Liver (tissue), 9 donors: Measurements from ENCODE around the gene RESF1. TPM values are rescaled to one million over a fixed set of nuclear protein-coding genes. Genes with fewer than 3 reads are reported as not detected.

Experiments
- DNase-seq: peaks from one replicate; pipeline ENCODE4 v3.0.0-alpha.2; 2017; ENCODE audit warnings: low spot score
- H3K27ac ChIP-seq, 2 donors: one replicate each; pipeline ENCODE4 v1.7.0; 2013; ENCODE audit warnings: inconsistent platforms in 2 of 2, low read length in 2 of 2, control low read depth in 1 of 2, low read depth in 1 of 2, mild to moderate bottlenecking in 1 of 2
- H3K27me3 ChIP-seq, 4 donors: one replicate each; pipeline versions ENCODE4 v1.6.1 to v1.7.0; 2013; ENCODE audit warnings: low read length in 3 of 4, inconsistent platforms in 1 of 4, mild to moderate bottlenecking in 1 of 4, moderate library complexity in 1 of 4; ENCODE audit not compliant: control insufficient read depth in 4 of 4, insufficient read depth in 4 of 4
- H3K36me3 ChIP-seq, 4 donors: one replicate each; pipeline versions ENCODE4 v1.6.1 to v1.7.0; 2013; ENCODE audit warnings: low read length in 3 of 4, mild to moderate bottlenecking in 3 of 4, low read depth in 1 of 4, moderate library complexity in 1 of 4; ENCODE audit not compliant: control insufficient read depth in 4 of 4, insufficient read depth in 3 of 4
- H3K4me1 ChIP-seq, 4 donors: one replicate each; pipeline versions ENCODE4 v1.6.1 to v1.7.0; 2013; ENCODE audit warnings: low read length in 3 of 4, mild to moderate bottlenecking in 3 of 4, moderate library complexity in 1 of 4; ENCODE audit not compliant: control insufficient read depth in 4 of 4, insufficient read depth in 4 of 4
- H3K4me3 ChIP-seq, 3 donors: one replicate each; pipeline versions ENCODE4 v1.6.1 to v1.7.0; 2013; ENCODE audit warnings: low read length in 3 of 3, control low read depth in 1 of 3, low read depth in 1 of 3, mild to moderate bottlenecking in 1 of 3
- H3K9ac ChIP-seq, 2 donors: one replicate each; pipeline ENCODE4 v1.7.0; 2013; ENCODE audit warnings: low read length in 2 of 2, mild to moderate bottlenecking in 2 of 2, moderate library complexity in 2 of 2, control low read depth in 1 of 2, low read depth in 1 of 2
- H3K9me3 ChIP-seq, 4 donors: one replicate each; pipeline versions ENCODE4 v1.6.1 to v1.7.0; 2013; ENCODE audit warnings: low read length in 3 of 4; ENCODE audit not compliant: control insufficient read depth in 4 of 4
- EGR1 ChIP-seq, 2 donors: IDR thresholded peaks; 2 replicates each; pipeline ENCODE4 v1.6.1; 2016 to 2018; ENCODE audit warnings: antibody characterized with exemption in 2 of 2, low read depth in 2 of 2
- FOXA1 ChIP-seq: IDR thresholded peaks from 2 replicates; pipeline ENCODE4 v1.6.1; 2016; ENCODE audit warnings: antibody characterized with exemption
- FOXA2 ChIP-seq: IDR thresholded peaks from 2 replicates; pipeline ENCODE4 v1.6.1; 2016; ENCODE audit warnings: antibody characterized with exemption
- JUND ChIP-seq, 2 donors: IDR thresholded peaks; 2 replicates each; pipeline ENCODE4 v1.6.1; 2016; ENCODE audit warnings: antibody characterized with exemption in 2 of 2
- RAD21 ChIP-seq, 2 donors: IDR thresholded peaks; 2 replicates each; pipeline ENCODE4 v1.6.1; 2016; ENCODE audit warnings: antibody characterized with exemption in 2 of 2, mild to moderate bottlenecking in 2 of 2
- SP1 ChIP-seq: IDR thresholded peaks from 2 replicates; pipeline ENCODE4 v1.6.1; 2018; ENCODE audit warnings: antibody characterized with exemption, mild to moderate bottlenecking
- YY1 ChIP-seq: IDR thresholded peaks from 2 replicates; pipeline ENCODE4 v1.6.1; 2016; ENCODE audit warnings: antibody characterized with exemption, mild to moderate bottlenecking
- WGBS: extraction: QIAGEN DNeasy Blood & Tissue Kit; methylation state at CpG from one replicate; pipeline ENCODE4 v1.1.7; 2013; 5-methylcytosine and 5-hydroxymethylcytosine counted together
- polyA plus RNA-seq, 2 donors: library from polyadenylated mRNA; stranded (reverse) in 1 of 2; unstranded in 1 of 2; fragments of 200-250 nt in 1 of 2; fragments of >200 nt in 1 of 2; fragmentation: Nextera tagmentation in 1 of 2; extraction: Ambion mirVana in 1 of 2; gene quantifications; one replicate each; pipeline versions ENCODE4 v1.2.1 to v1.2.3, GENCODE V29; 2013 to 2015
- total RNA-seq, 2 donors: library from RNA; depleted of rRNA; stranded (reverse); fragments of >200 nt; gene quantifications; one replicate each; pipeline ENCODE4 v1.2.3, GENCODE V29; 2014
- TF ChIP-seq, protein P1 (sequence below): IDR thresholded peaks from 2 replicates; pipeline ENCODE4 v1.6.1; 2016; ENCODE audit warnings: antibody characterized with exemption
- TF ChIP-seq, protein P2 (sequence below): fragments of 150-350 bp; IDR thresholded peaks from 2 replicates; pipeline ENCODE4 v1.5.1; 2017; ENCODE audit warnings: improper control_type of control experiment, low read depth, low read length; ENCODE audit not compliant: missing input control
- TF ChIP-seq, protein P3 (sequence below): IDR thresholded peaks from 2 replicates; pipeline ENCODE4 v1.6.1; 2016; ENCODE audit warnings: antibody characterized with exemption, mild to moderate bottlenecking
- TF ChIP-seq, protein P4 (sequence below): IDR thresholded peaks from 2 replicates; pipeline ENCODE4 v1.6.1; 2016; ENCODE audit warnings: antibody characterized with exemption
- donor health status: healthy.
- donor health status: healthy.
- donor health status: healthy.
- donor health status: healthy.
- donor health status: healthy.

Gene RESF1
- total and polyA plus RNA-seq, 4 donors, result 19.5 to 69.7 (median 37.2) TPM

DNA sequence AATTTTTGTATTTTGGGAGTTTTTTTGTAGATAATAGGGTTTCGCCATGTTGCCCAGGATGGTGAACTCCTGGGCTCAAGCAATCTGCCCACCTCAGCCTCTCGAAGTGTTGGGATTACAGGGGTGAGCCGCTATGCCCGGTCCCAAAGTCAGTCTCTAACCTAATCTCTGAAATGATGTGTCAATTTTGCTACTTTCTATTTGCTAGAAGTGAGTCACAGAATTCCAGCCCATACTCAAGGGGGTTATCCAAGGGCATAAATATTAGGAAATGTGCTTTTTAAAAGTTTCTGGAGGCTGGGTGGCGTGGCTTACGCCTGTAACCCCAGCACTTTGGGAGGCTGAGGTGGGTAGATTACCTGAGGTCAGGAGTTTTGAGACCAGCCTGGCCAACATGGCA, 40.5 kb downstream of the RESF1 start:
- no peaks in the 10 kb centered on the region for H3K4me1 ChIP-seq
- 97% methylated on average over 6 of the region's 6 CpGs for WGBS
- DNase-seq, result no peak
- H3K27ac ChIP-seq, result no peak overlapping the region
- H3K9me3 ChIP-seq, result no peaks in the 10 kb centered on the region
- peaks cover 16 to 34% (median 24%) of the 10 kb centered on the region in 4 donors for H3K36me3 ChIP-seq
- no peak overlapping the region for H3K9ac ChIP-seq
- no peaks in the 10 kb centered on the region for H3K27me3 ChIP-seq
- TF ChIP-seq, protein P1, sequence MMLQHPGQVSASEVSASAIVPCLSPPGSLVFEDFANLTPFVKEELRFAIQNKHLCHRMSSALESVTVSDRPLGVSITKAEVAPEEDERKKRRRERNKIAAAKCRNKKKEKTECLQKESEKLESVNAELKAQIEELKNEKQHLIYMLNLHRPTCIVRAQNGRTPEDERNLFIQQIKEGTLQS, result no peak
- TF ChIP-seq SP1, result no peak
- no peak overlapping the region for H3K4me3 ChIP-seq

DNA sequence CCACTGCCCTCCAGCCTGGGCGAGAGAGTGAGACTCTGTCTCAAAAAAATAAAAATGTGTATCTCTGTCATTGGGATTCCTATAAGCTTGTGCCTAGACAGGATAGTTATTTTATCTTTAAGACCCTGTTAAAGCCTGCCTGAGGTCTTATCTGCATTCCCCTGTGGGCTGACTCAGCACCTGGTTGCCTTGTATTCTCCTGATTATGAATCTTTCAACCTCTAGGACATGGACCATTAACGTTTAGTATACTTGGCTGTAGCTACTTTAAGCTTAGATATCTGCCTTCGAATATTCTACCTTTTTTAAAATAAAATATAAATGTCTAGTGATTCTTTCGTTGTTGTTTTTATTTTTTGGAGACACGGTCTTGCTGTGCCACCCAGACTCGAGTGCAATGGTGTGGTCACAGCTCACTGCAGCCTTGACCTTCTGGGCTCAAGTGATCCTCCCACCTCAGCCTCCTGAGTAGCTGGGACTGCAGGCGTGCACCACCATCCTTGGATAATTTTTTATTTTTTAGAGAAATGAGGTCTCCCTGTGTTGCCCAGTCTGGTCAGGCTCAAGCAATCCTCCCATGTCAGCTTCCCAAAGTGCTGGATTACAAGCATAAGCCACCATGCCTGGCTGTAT, 41.3 kb downstream of the RESF1 start:
- Histone ChIP-seq H3K36me3 (peaks cover 14 to 27% (median 24%) of the 10 kb centered on the region in 4 donors), H3K27ac (no peak overlapping the region), H3K9me3 (no peaks in the 10 kb centered on the region), H3K9ac (no peak overlapping the region), H3K4me3 (no peak overlapping the region), H3K27me3 (no peaks in the 10 kb centered on the region), H3K4me1 (no peaks in the 10 kb centered on the region)
- DNase-seq, result peak; percentile 56
- WGBS, result 95% methylated on average over 7 of the region's 7 CpGs
- TF ChIP-seq, protein P2, sequence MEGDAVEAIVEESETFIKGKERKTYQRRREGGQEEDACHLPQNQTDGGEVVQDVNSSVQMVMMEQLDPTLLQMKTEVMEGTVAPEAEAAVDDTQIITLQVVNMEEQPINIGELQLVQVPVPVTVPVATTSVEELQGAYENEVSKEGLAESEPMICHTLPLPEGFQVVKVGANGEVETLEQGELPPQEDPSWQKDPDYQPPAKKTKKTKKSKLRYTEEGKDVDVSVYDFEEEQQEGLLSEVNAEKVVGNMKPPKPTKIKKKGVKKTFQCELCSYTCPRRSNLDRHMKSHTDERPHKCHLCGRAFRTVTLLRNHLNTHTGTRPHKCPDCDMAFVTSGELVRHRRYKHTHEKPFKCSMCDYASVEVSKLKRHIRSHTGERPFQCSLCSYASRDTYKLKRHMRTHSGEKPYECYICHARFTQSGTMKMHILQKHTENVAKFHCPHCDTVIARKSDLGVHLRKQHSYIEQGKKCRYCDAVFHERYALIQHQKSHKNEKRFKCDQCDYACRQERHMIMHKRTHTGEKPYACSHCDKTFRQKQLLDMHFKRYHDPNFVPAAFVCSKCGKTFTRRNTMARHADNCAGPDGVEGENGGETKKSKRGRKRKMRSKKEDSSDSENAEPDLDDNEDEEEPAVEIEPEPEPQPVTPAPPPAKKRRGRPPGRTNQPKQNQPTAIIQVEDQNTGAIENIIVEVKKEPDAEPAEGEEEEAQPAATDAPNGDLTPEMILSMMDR, result no peak
- TF ChIP-seq, protein P3, sequence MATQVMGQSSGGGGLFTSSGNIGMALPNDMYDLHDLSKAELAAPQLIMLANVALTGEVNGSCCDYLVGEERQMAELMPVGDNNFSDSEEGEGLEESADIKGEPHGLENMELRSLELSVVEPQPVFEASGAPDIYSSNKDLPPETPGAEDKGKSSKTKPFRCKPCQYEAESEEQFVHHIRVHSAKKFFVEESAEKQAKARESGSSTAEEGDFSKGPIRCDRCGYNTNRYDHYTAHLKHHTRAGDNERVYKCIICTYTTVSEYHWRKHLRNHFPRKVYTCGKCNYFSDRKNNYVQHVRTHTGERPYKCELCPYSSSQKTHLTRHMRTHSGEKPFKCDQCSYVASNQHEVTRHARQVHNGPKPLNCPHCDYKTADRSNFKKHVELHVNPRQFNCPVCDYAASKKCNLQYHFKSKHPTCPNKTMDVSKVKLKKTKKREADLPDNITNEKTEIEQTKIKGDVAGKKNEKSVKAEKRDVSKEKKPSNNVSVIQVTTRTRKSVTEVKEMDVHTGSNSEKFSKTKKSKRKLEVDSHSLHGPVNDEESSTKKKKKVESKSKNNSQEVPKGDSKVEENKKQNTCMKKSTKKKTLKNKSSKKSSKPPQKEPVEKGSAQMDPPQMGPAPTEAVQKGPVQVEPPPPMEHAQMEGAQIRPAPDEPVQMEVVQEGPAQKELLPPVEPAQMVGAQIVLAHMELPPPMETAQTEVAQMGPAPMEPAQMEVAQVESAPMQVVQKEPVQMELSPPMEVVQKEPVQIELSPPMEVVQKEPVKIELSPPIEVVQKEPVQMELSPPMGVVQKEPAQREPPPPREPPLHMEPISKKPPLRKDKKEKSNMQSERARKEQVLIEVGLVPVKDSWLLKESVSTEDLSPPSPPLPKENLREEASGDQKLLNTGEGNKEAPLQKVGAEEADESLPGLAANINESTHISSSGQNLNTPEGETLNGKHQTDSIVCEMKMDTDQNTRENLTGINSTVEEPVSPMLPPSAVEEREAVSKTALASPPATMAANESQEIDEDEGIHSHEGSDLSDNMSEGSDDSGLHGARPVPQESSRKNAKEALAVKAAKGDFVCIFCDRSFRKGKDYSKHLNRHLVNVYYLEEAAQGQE, result no peak
- TF ChIP-seq FOXA2 (no peak), FOXA1 (no peak), JUND (IDR thresholded peaks at IDR 0.05) (no peak)
- TF ChIP-seq, protein P1, result no peak

DNA sequence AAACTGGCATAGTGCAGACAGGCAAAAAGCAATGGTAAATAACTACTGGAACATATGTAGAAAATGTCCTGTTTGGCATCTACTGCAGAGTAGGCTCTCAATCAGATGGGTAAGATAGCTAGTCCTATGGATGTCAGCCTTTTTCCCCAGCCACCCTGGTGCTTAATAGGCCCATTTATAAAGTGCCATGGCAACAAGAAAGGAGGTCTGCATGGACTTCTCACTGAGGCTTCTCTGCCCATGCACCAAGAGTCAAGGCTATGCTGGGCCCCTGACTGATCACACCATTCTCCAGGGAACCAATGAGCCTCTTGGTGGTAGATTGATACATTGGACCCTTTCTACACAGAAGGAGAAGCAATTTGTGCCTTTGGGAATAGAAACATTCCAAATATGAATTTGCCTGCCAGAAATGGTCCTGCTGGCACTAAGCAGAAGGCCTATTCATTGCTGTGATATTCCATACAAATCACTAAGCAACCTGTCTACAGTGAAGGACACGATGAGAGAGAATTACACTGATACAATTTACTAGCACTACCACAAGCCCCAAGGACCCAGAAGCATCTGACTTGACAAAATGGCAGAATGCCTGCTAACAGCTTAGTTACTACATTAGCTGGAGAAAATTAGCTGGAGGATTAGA, 43.8 kb downstream of the RESF1 start:
- Histone ChIP-seq H3K4me1 (no peaks in the 10 kb centered on the region), H3K36me3 (peaks cover 3 to 19% (median 12%) of the 10 kb centered on the region in 4 donors), H3K9ac (no peak overlapping the region), H3K9me3 (no peaks in the 10 kb centered on the region), H3K27me3 (no peaks in the 10 kb centered on the region), H3K4me3 (no peak overlapping the region), H3K27ac (no peak overlapping the region)
- TF ChIP-seq, protein P2, result no peak
- TF ChIP-seq JUND (IDR thresholded peaks at IDR 0.05) (no peak), RAD21 (IDR thresholded peaks at IDR 0.05) (no peak), EGR1 (IDR thresholded peaks at IDR 0.05; ENCODE audit: low read depth in 2 of 2) (no peak), YY1 (no peak), SP1 (no peak)
- TF ChIP-seq, protein P4, sequence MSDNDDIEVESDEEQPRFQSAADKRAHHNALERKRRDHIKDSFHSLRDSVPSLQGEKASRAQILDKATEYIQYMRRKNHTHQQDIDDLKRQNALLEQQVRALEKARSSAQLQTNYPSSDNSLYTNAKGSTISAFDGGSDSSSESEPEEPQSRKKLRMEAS, result no peak
- TF ChIP-seq, protein P1, result no peak
- TF ChIP-seq, protein P3, result no peak
- no peak for DNase-seq
- 90% methylated on average over 1 of the region's 1 CpG for WGBS
